Measurements from ENCODE around the gene P2RX2. TPM values are rescaled to one million over a fixed set of nuclear protein-coding genes. Genes with fewer than 3 reads are reported as not detected.
"Not testable (repeated sequence)": the region's sequence is repeated elsewhere in the genome, so short reads cannot be mapped to it uniquely, and the experiment has no call there.

P2RX2 gene
- total and polyA plus RNA-seq, 12 donors = not detected

GRCh38 chr12:132595183-132595582, 23.4 kb upstream of the P2RX2 start:
- intact Hi-C loops (cut with DNase I) = loop anchor here in 2 of 10 donors (5.0 to 10.0 kb wide), 2 partner anchors 98 to 110 kb away; no protein-coding TSS in a partner anchor
- Histone ChIP-seq H3K4me1 (peaks cover 0 to 28% (median 4%) of the 10 kb centered on the region in 9 donors), H3K4me3 (no peak overlapping the region), H3K27ac (peak overlapping the region in 1 of 10 donors; percentile 21), H3K27me3 (peaks cover 0 to 19% (median 0%) of the 10 kb centered on the region in 7 donors), H3K9me3 (no peaks in the 10 kb centered on the region), H3K36me3 (no peaks in the 10 kb centered on the region)
- TF ChIP-seq CTCF (IDR thresholded peaks at IDR 0.05) = no peak
- ATAC-seq = no peak
- no peak for DNase-seq
- WGBS, 2 donors = 84 to 86% methylated on average over 11 of the region's 11 CpGs

GRCh38 chr12:132596016-132596415, 22.6 kb upstream of the P2RX2 start:
- Histone ChIP-seq H3K36me3 (no peaks in the 10 kb centered on the region), H3K27ac (peak overlapping the region in 1 of 10 donors; percentile 21), H3K9me3 (no peaks in the 10 kb centered on the region), H3K4me1 (peaks cover 0 to 36% (median 11%) of the 10 kb centered on the region in 9 donors), H3K4me3 (no peak overlapping the region), H3K27me3 (peaks cover 0 to 27% (median 0%) of the 10 kb centered on the region in 7 donors)
- ATAC-seq (peak in 3 of 8 donors; percentile 32 to 39 (median 33)), DNase-seq (no peak)
- intact Hi-C loops (cut with DNase I) = loop anchor here in 2 of 10 donors (5.0 to 10.0 kb wide), 2 partner anchors 99 to 111 kb away; no protein-coding TSS in a partner anchor
- no peak for TF ChIP-seq CTCF (IDR thresholded peaks at IDR 0.05)
- WGBS, 2 donors = 51 to 53% methylated on average over 18 of the region's 18 CpGs

GRCh38 chr12:132597333-132598316, 21.0 kb upstream of the P2RX2 start:
- ATAC-seq (peak in 1 of 8 donors; percentile 46), DNase-seq (peak in 1 of 2 donors; percentile 62)
- whole genome bisulfite sequencing, 2 donors = 5 to 15% methylated on average over 9 to 51 of the region's 58 CpGs
- H3K36me3 ChIP-seq = no peaks in the 10 kb centered on the region
- peaks cover 0 to 39% (median 2%) of the 10 kb centered on the region in 7 donors for H3K27me3 ChIP-seq
- intact Hi-C loops (cut with DNase I) = loop anchor here in 2 of 10 donors (5.0 to 10.0 kb wide), 2 partner anchors 100 to 113 kb away; no protein-coding TSS in a partner anchor
- peak overlapping the region in 1 of 10 donors; percentile 58 for H3K27ac ChIP-seq
- peak overlapping the region in 9 of 10 donors; percentile 19 to 56 (median 45) for H3K4me3 ChIP-seq
- no peaks in the 10 kb centered on the region for H3K9me3 ChIP-seq
- no peak for TF ChIP-seq CTCF (IDR thresholded peaks at IDR 0.05)
- H3K4me1 ChIP-seq = peaks cover under 1 to 46% (median 13%) of the 10 kb centered on the region in 9 donors

- not testable (repeated sequence) for DNase-seq, H3K27ac ChIP-seq, ATAC-seq, H3K36me3 ChIP-seq, H3K9me3 ChIP-seq, H3K4me3 ChIP-seq
- 91 to 95% methylated on average over 6 of the region's 6 CpGs for WGBS, 2 donors
- Histone ChIP-seq H3K27me3 (peaks cover 0 to 53% (median 19%) of the 10 kb centered on the region in 7 donors), H3K4me1 (peaks cover 0 to 52% (median 26%) of the 10 kb centered on the region in 9 donors)
- intact Hi-C loops (cut with DNase I) = loop anchor here in 2 of 10 donors (5.0 to 10.0 kb wide), 2 partner anchors 102 to 115 kb away; no protein-coding TSS in a partner anchor
Measured at GRCh38 chr12:132599502-132599901, 19.1 kb upstream of the P2RX2 start.
